ENCODE data around the gene NAB2.

- no peak for TF ChIP-seq POLR2A (IDR thresholded peaks at IDR 0.05)
- TF ChIP-seq, protein P1, sequence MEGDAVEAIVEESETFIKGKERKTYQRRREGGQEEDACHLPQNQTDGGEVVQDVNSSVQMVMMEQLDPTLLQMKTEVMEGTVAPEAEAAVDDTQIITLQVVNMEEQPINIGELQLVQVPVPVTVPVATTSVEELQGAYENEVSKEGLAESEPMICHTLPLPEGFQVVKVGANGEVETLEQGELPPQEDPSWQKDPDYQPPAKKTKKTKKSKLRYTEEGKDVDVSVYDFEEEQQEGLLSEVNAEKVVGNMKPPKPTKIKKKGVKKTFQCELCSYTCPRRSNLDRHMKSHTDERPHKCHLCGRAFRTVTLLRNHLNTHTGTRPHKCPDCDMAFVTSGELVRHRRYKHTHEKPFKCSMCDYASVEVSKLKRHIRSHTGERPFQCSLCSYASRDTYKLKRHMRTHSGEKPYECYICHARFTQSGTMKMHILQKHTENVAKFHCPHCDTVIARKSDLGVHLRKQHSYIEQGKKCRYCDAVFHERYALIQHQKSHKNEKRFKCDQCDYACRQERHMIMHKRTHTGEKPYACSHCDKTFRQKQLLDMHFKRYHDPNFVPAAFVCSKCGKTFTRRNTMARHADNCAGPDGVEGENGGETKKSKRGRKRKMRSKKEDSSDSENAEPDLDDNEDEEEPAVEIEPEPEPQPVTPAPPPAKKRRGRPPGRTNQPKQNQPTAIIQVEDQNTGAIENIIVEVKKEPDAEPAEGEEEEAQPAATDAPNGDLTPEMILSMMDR (IDR thresholded peaks at IDR 0.05 in 8 of 11, conservative IDR thresholded peaks at IDR 0.05 in 3 of 11) = no peak
Observed at GRCh38 chr12:57040211-57040610, 48.7 kb upstream of the NAB2 start.

All from spleen (tissue), 7 donors.